ENCODE data around the gene PLXNB3.

The PLXNB3 gene

GRCh38 chrX:153761863-153762262 lies 2.2 kb upstream of the PLXNB3 start:
- Mint-ChIP-seq H3K4me1 (peaks cover 16% of the 10 kb centered on the region), H3K27ac (no peak overlapping the region), H3K4me3 (no peak overlapping the region), H3K36me3 (no peaks in the 10 kb centered on the region), H3K9me3 (no peaks in the 10 kb centered on the region), H3K27me3 (no peaks in the 10 kb centered on the region)
- no peak for ATAC-seq (ENCODE audit: low read depth)
- DNase-seq (ENCODE audit: low spot score in 2 of 2), result no peak

DNA sequence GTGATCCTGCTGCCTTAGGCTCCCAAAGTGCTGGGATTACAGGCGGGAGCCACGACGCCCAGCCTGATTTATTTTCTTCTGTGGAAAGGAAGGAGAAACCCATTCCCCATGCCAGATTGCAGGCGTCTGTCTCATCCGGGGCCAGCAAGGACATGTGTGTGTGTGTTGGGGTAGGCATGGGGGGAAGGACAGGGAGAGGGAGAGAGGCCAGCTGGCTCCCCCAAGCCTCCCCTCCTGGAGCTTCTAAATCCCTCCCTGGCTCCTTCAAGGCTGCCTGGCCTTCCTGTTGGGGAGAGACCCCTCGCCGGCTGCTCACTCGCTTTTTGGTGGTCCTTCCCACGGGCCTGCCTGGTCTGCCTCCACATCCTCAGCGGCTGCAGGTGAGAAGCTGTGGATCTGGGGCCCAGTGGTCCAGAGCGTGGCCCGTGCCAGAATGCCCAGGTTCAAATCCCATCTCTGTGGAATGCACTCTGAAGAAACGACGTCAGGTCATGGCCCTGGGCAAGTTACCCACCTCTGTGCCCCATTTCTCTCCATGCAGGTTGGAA lies 1.3 kb upstream of the PLXNB3 start:
- Mint-ChIP-seq H3K27me3 (no peaks in the 10 kb centered on the region), H3K27ac (no peak overlapping the region), H3K4me1 (peaks cover 14% of the 10 kb centered on the region), H3K9me3 (no peaks in the 10 kb centered on the region), H3K4me3 (no peak overlapping the region), H3K36me3 (no peaks in the 10 kb centered on the region)
- DNase-seq (ENCODE audit: low spot score in 2 of 2) (no peak), ATAC-seq (ENCODE audit: low read depth) (no peak)

- ATAC-seq (ENCODE audit: low read depth) (no peak), DNase-seq (ENCODE audit: low spot score in 2 of 2) (no peak)
- Mint-ChIP-seq H3K36me3 (no peaks in the 10 kb centered on the region), H3K4me3 (no peak overlapping the region), H3K27me3 (no peaks in the 10 kb centered on the region), H3K4me1 (peaks cover 13% of the 10 kb centered on the region), H3K27ac (no peak overlapping the region), H3K9me3 (no peaks in the 10 kb centered on the region)
Observed at GRCh38 chrX:153763298-153763932, 634 bp upstream of the PLXNB3 start.

GRCh38 chrX:153764786-153765137 lies 713 bp downstream of the PLXNB3 start:
- H3K4me1 Mint-ChIP-seq, result peaks cover 10% of the 10 kb centered on the region
- H3K27ac Mint-ChIP-seq, result no peak overlapping the region
- no peak overlapping the region for H3K4me3 Mint-ChIP-seq
- DNase-seq (ENCODE audit: low spot score in 2 of 2) (no peak), ATAC-seq (ENCODE audit: low read depth) (no peak)
- no peaks in the 10 kb centered on the region for H3K27me3 Mint-ChIP-seq
- no peaks in the 10 kb centered on the region for H3K36me3 Mint-ChIP-seq
- H3K9me3 Mint-ChIP-seq, result no peaks in the 10 kb centered on the region

DNA sequence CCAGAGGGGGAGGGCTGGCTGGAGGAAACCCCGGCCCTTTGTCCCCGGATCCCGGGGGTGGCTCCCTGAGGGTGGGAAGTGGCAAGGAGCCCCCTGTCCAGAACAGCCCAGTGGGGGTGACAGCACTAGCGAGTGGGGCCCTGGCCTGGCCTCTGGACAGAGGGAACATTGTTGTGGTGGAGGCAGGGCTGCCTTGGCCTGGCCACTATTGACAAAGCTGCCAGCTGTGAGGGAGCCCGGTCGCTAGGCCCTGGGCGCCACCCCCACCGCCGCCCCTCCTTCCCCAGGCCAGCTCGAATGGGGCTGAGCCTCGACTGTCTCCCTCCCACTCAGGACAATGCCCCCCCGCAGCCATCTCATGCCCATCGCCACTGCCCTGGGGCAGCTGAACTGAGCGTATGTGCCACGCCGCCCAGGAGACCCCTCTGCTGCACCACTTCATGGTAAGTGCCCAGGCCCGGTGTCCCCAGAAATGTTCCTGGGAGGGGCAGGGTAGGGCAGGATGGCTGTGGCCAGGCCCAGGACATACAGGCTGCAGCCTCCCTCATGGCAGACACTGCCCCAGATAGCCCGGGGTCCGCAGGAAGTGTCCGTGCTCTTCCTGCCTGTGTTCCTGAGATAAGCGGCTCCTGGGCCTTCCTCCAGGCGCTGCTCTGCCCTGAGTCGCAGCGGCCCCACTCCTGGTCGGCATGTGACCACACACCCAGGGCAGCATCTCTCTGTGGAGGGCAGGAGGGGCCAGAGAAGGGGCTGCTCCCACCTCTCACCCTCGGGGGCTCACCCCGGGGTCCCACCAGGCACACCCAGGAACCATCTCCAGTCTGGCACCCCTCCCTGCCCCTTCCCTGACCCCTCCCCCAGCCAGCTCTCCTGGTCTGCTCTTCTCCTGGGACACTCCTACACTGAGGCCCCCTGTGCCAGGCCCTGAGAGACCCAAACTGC lies 1.4 kb downstream of the PLXNB3 start:
- no peak overlapping the region for H3K4me3 Mint-ChIP-seq
- DNase-seq (ENCODE audit: low spot score in 2 of 2) (no peak), ATAC-seq (ENCODE audit: low read depth) (no peak)
- H3K4me1 Mint-ChIP-seq, result peaks cover 10% of the 10 kb centered on the region
- no peaks in the 10 kb centered on the region for H3K9me3 Mint-ChIP-seq
- H3K27me3 Mint-ChIP-seq, result no peaks in the 10 kb centered on the region
- H3K36me3 Mint-ChIP-seq, result no peaks in the 10 kb centered on the region
- no peak overlapping the region for H3K27ac Mint-ChIP-seq

DNA sequence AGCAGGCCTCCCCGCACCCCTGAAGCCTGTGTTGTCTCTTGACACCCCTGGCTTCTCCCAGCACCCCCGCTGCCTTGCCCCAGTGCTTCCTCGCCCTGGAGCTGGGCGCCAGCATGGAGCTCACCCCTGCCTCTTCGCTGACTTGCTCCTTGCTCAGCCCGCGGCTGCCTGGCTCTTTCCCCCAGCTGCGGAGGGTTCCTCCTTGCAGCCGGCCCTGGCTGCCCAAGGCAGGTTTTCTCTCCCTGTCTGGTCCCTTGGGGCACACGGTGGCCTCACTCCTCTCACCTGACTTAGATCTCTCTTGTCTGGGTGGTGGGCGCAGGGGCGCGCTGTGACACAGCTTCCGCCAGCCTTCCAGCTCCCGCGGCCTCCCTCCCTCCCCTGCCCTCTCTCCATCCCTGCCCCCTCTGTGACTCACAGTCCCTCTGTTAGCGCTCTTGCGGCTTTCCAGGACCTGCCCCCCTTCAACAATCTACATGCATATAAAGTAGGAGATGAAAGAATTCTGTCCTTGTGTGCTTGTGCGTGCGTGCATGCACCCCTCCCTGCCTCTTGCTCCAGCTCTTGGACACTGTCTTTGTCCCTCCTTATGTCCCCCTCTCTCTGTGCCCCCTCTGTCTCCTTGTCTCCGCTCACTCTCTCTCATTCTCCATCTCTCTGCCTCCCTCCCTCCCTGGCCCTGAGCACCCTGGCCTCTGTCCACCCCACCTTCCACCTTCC lies 2.2 kb downstream of the PLXNB3 start:
- H3K4me1 Mint-ChIP-seq, result peaks cover 10% of the 10 kb centered on the region
- no peaks in the 10 kb centered on the region for H3K27me3 Mint-ChIP-seq
- H3K27ac Mint-ChIP-seq, result no peak overlapping the region
- ATAC-seq (ENCODE audit: low read depth) (no peak), DNase-seq (ENCODE audit: low spot score in 2 of 2) (no peak)
- H3K36me3 Mint-ChIP-seq, result no peaks in the 10 kb centered on the region
- H3K9me3 Mint-ChIP-seq, result no peaks in the 10 kb centered on the region
- H3K4me3 Mint-ChIP-seq, result no peak overlapping the region

GRCh38 chrX:153766871-153767673 lies 3.0 kb downstream of the PLXNB3 start:
- Mint-ChIP-seq H3K36me3 (no peaks in the 10 kb centered on the region), H3K4me1 (peaks cover 10% of the 10 kb centered on the region), H3K27ac (no peak overlapping the region), H3K27me3 (no peaks in the 10 kb centered on the region), H3K9me3 (no peaks in the 10 kb centered on the region), H3K4me3 (no peak overlapping the region)
- DNase-seq (ENCODE audit: low spot score in 2 of 2) (no peak), ATAC-seq (ENCODE audit: low read depth) (no peak)

- no peak for DNase-seq (ENCODE audit: low spot score in 2 of 2)
- ATAC-seq (ENCODE audit: low read depth), result no peak
- peaks cover 10% of the 10 kb centered on the region for H3K4me1 Mint-ChIP-seq
- H3K4me3 Mint-ChIP-seq, result no peak overlapping the region
- H3K36me3 Mint-ChIP-seq, result no peaks in the 10 kb centered on the region
- no peak overlapping the region for H3K27ac Mint-ChIP-seq
- H3K27me3 Mint-ChIP-seq, result no peaks in the 10 kb centered on the region
- H3K9me3 Mint-ChIP-seq, result no peaks in the 10 kb centered on the region
Observed at GRCh38 chrX:153767674-153768055, 3.6 kb downstream of the PLXNB3 start.

DNA sequence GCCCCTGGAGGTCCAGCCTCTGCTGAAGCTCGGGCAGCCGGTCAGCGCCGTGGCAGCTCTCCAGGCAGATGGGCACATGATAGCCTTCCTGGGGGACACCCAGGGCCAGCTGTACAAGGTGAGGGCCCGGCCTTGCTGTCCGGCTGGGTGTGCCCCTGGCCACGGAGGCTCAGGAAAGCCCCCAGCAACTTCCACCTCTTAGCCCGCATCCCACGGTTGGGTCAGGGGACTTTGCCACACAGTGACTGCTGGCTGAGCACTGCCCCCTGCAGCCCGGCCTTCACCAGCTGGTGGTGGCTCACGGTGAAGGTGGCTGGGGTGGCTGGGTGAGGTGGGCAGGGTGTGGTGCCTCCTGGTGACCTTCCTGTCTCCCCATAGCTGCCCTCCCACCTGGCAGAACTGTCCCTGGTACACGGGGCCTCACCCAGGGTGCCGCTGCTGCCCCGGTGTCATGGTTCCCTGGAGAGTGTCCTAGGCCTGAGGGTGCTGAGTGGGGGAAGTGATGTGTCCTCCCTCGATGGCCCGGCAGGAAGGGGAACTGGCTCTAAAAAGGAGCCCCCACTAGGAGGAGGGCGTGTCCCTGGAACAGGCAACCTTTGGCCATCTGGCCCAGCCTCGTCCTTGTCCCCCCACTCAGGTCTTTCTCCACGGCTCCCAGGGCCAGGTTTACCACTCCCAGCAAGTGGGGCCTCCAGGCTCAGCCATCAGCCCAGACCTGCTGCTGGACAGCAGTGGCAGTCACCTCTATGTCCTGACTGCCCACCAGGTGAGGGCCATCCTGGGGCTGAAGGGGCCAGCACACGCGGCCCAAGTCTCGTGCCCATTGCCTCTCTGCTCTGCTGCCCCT lies 4.5 kb downstream of the PLXNB3 start:
- Mint-ChIP-seq H3K4me1 (peaks cover 10% of the 10 kb centered on the region), H3K9me3 (no peaks in the 10 kb centered on the region), H3K27me3 (no peaks in the 10 kb centered on the region), H3K4me3 (no peak overlapping the region), H3K27ac (no peak overlapping the region), H3K36me3 (no peaks in the 10 kb centered on the region)
- ATAC-seq (ENCODE audit: low read depth), result peak; percentile 32
- no peak for DNase-seq (ENCODE audit: low spot score in 2 of 2)

DNA sequence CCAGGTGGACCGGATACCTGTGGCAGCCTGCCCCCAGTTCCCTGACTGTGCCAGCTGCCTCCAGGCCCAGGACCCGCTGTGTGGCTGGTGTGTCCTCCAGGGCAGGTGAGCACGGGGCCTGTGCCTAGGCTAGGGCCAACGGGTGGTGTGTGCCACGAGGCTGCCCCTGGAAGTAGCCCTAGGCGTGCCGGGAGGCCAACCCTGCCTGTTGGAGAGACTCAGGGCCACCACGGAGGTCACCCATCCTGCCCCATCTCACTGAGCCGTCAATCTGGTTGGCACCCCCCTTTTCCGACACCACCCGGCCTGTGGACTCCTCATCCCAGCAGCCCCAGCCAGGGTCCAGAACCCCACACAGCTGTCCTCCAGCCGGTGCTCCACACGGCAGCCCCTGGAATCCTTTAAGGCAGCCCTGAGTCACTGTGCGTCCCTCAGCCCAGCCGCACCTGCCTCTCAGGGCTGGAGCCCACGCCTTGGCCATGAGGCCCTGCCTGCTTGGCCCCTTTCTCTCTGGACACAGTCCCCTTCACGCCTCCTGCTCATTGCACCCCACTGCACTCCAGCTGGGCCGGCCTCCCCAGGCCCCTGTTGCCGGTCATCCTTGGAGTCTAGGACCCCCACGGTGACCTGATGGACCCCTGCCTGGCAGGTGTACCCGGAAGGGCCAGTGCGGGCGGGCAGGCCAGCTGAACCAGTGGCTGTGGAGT lies 5.3 kb downstream of the PLXNB3 start:
- Mint-ChIP-seq H3K4me3 (no peak overlapping the region), H3K27me3 (no peaks in the 10 kb centered on the region), H3K4me1 (peaks cover 6% of the 10 kb centered on the region), H3K27ac (no peak overlapping the region), H3K9me3 (no peaks in the 10 kb centered on the region), H3K36me3 (no peaks in the 10 kb centered on the region)
- ATAC-seq (ENCODE audit: low read depth), result no peak
- no peak for DNase-seq (ENCODE audit: low spot score in 2 of 2)

DNA sequence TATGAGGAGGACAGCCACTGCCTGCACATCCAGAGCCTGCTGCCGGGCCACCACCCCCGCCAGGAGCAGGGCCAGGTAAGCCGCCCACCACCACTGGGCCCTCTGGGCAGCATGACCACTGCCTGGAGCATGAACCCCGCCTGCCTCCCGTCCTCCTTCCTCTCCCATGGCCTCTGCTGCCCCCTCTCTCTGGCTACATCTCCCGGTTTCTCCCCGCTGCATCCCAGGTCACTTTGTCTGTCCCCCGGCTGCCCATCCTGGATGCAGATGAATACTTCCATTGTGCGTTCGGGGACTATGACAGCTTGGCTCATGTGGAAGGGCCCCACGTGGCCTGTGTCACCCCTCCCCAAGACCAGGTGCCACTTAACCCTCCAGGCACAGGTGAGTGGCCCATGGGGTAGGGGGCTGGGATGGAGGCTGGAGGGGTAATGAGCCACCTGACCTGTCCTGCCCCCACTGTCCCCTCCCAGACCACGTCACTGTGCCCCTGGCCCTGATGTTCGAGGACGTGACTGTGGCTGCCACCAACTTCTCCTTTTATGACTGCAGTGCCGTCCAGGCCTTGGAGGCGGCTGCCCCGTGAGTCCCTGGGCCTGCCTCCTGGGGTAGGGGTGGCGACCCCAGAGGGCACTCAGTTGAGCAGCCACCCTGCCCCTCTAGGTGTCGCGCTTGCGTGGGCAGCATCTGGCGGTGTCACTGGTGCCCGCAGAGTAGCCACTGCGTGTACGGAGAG lies 6.0 kb downstream of the PLXNB3 start:
- no peaks in the 10 kb centered on the region for H3K27me3 Mint-ChIP-seq
- no peaks in the 10 kb centered on the region for H3K9me3 Mint-ChIP-seq
- H3K27ac Mint-ChIP-seq, result no peak overlapping the region
- ATAC-seq (ENCODE audit: low read depth), result no peak
- H3K36me3 Mint-ChIP-seq, result no peaks in the 10 kb centered on the region
- no peak overlapping the region for H3K4me3 Mint-ChIP-seq
- H3K4me1 Mint-ChIP-seq, result peaks cover 6% of the 10 kb centered on the region
- no peak for DNase-seq (ENCODE audit: low spot score in 2 of 2)

Data from memory B cell (primary cell).